Esophagus muscularis mucosa (tissue), 4 donors: ENCODE measurements around the gene ENTREP3.

Experiments
- CTCF ChIP-seq, 3 experiments: fragments of 200-600 bp in 2 of 3; fragments of 450-650 bp in 1 of 3; sonication (generic) in 2 of 3; IDR thresholded peaks; one replicate each; pipeline ENCODE4 v1.5.1; 2017 to 2019; ENCODE audit warnings: antibody characterized with exemption in 3 of 3, mild to moderate bottlenecking in 2 of 3, moderate library complexity in 1 of 3
- EP300 ChIP-seq: sonication (generic); formaldehyde crosslinking; IDR thresholded peaks from one replicate; pipeline ENCODE4 v1.6.1; 2017; ENCODE audit warnings: antibody characterized with exemption
- POLR2A ChIP-seq: fragments of 450-650 bp; IDR thresholded peaks from one replicate; pipeline ENCODE4 v1.6.1; 2017; ENCODE audit warnings: antibody characterized with exemption, moderate library complexity, mild to moderate bottlenecking, low read depth
- POLR2AphosphoS5 ChIP-seq, 2 donors: sonication (generic); formaldehyde crosslinking; IDR thresholded peaks; one replicate each; pipeline ENCODE4 v1.6.1; 2017; ENCODE audit warnings: antibody characterized with exemption in 2 of 2

DNA sequence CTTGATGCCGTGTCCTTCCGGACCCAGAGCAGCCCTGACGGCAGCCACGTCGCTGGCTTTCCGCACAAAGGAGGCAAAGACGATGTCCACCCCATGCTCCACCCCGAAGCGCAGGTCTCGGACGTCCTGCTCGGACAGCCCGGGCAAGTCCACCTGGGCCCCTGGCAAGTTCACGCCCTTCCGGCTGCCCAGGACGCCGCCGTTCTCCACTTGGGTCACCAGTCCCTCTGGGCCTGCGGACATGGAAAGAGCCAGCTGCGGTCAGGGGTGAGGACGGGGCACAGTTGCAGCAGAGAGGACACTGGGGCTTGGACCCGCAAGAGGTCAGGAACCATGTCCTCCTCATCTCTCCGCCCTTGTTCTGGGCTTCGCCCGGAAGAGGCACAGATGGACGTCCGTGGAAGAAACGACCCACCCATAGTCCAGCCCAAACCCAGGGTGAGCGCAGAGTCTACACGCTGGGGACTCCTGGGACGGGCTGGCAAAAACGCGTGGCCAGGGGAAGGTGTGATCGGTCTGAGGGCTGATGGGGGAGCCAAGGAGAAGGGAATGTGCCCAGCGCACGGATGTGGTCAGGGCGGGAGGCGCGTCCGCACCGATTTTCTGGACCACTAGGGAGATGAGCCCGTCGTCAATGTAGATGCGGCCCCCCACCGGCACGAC lies 39.4 kb upstream of the ENTREP3 start:
- TF ChIP-seq CTCF (IDR thresholded peaks at IDR 0.05) (no peak), EP300 (no peak), POLR2A (no peak), POLR2AphosphoS5 (IDR thresholded peaks at IDR 0.05) (no peak)
